Gastrocnemius medialis (tissue), 4 donors: ENCODE measurements around the gene CDKAL1. TPM values are rescaled to one million over a fixed set of nuclear protein-coding genes. Genes with fewer than 3 reads are reported as not detected.
"Not testable (repeated sequence)": the region's sequence is repeated elsewhere in the genome, so short reads cannot be mapped to it uniquely, and the experiment has no call there.

Source experiments
- ATAC-seq, 2 donors: fragments of 150-250 bp; one replicate each; pipeline ENCODE4 v1.9.1; 2016
- DNase-seq, 2 donors: peaks; one replicate each; pipeline ENCODE4 v3.0.0-alpha.2; 2019
- H3K27ac ChIP-seq, 4 donors: fragments of 200-600 bp; sonication (generic); 1 replicate in 1 of 4; 2 replicates in 3 of 4; pipeline ENCODE4 v1.5.1; 2016 to 2018; ENCODE audit warnings: mild to moderate bottlenecking in 2 of 4, moderate library complexity in 1 of 4
- H3K27me3 ChIP-seq, 3 donors: fragments of 200-600 bp; sonication (generic) in 2 of 3; 1 replicate in 1 of 3; 2 replicates in 2 of 3; pipeline versions ENCODE4 v1.5.1 to v1.6.0; 2016 to 2019; ENCODE audit warnings: mild to moderate bottlenecking in 1 of 3, moderate library complexity in 1 of 3
- H3K36me3 ChIP-seq, 2 donors: fragments of 200-600 bp; sonication (generic) in 1 of 2; one replicate each; pipeline ENCODE4 v1.5.1; 2017 to 2018
- H3K4me1 ChIP-seq, 2 donors: fragments of 200-600 bp; sonication (generic) in 1 of 2; one replicate each; pipeline ENCODE4 v1.5.1; 2016 to 2017; ENCODE audit warnings: mild to moderate bottlenecking in 2 of 2
- H3K4me3 ChIP-seq, 4 donors: fragments of 200-600 bp; sonication (generic) in 3 of 4; 1 replicate in 1 of 4; 2 replicates in 3 of 4; pipeline ENCODE4 v1.5.1; 2016 to 2019; ENCODE audit warnings: mild to moderate bottlenecking in 2 of 4
- H3K9me3 ChIP-seq, 3 donors: fragments of 200-600 bp; sonication (generic) in 2 of 3; 1 replicate in 1 of 3; 2 replicates in 2 of 3; pipeline ENCODE4 v1.5.1; 2016 to 2019
- POLR2A ChIP-seq, 2 donors: fragments of 450-650 bp; IDR thresholded peaks; one replicate each; pipeline ENCODE4 v1.6.1; 2017; ENCODE audit warnings: antibody characterized with exemption in 2 of 2, mild to moderate bottlenecking in 2 of 2, moderate library complexity in 2 of 2
- in situ Hi-C, 4 donors: fragments of 200-750 bp; cut with MboI; loops; one replicate each; pipeline versions ENCODE4 v1.15.0 to v1.8.0; 2017; ENCODE audit warnings: low sequenced_read_pairs in 4 of 4
- intact Hi-C: fragments of 100-400 bp; cut with DNase I; formaldehyde crosslinking; loops from one replicate; pipeline ENCODE4 v1.15.1; 2023; ENCODE audit warnings: low total_unique reads
- total RNA-seq, 4 donors: library from RNA; depleted of rRNA; stranded (reverse); fragments of >200 nt; gene quantifications; one replicate each; pipeline versions ENCODE4 v1.1.0 to v1.2.3, GENCODE V29; 2016
- TF ChIP-seq, protein P1 (sequence below), 5 experiments: fragments of 450-650 bp in 3 of 5; fragments of 200-600 bp in 2 of 5; sonication (generic) in 2 of 5; IDR thresholded peaks in 4 of 5; conservative IDR thresholded peaks in 1 of 5; 1 replicate in 4 of 5; 2 replicates in 1 of 5; pipeline ENCODE4 v1.5.1; 2016 to 2019; ENCODE audit warnings: antibody characterized with exemption in 5 of 5, mild to moderate bottlenecking in 3 of 5, moderate library complexity in 3 of 5

Gene CDKAL1
- total RNA-seq, 4 donors from 2014 or later, result 9.6 to 17.0 (median 11.4) TPM

DNA sequence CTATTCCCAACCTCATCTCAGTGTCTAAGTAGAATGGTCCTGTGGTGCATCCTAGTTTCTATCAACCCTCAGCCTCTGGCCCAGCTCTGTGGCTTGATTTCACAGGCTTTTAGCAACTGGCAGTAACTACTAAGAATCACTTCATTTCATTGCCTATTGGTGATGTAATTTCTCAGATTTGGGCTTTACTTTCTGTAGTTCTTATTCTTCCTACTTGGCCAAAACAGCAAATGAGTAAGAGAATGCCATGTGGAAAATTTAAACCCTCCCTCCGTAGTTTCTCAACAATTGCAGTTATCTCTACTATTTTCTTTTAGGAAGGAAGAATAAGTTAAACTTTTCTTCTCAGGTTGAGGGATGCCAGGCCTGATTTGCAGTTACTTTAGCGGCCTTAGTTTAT lies 387.3 kb downstream of the CDKAL1 start:
- in situ Hi-C loops (no loop called here), intact Hi-C loops (no loop called here)
- no peaks in the 10 kb centered on the region for H3K4me1 ChIP-seq
- no peaks in the 10 kb centered on the region for H3K27me3 ChIP-seq
- H3K9me3 ChIP-seq, result no peaks in the 10 kb centered on the region
- DNase-seq (no peak), ATAC-seq (no peak)
- H3K27ac ChIP-seq, result no peak overlapping the region
- H3K4me3 ChIP-seq, result no peak overlapping the region
- H3K36me3 ChIP-seq, result no peaks in the 10 kb centered on the region
- TF ChIP-seq POLR2A (IDR thresholded peaks at IDR 0.05), result no peak
- TF ChIP-seq, protein P1, sequence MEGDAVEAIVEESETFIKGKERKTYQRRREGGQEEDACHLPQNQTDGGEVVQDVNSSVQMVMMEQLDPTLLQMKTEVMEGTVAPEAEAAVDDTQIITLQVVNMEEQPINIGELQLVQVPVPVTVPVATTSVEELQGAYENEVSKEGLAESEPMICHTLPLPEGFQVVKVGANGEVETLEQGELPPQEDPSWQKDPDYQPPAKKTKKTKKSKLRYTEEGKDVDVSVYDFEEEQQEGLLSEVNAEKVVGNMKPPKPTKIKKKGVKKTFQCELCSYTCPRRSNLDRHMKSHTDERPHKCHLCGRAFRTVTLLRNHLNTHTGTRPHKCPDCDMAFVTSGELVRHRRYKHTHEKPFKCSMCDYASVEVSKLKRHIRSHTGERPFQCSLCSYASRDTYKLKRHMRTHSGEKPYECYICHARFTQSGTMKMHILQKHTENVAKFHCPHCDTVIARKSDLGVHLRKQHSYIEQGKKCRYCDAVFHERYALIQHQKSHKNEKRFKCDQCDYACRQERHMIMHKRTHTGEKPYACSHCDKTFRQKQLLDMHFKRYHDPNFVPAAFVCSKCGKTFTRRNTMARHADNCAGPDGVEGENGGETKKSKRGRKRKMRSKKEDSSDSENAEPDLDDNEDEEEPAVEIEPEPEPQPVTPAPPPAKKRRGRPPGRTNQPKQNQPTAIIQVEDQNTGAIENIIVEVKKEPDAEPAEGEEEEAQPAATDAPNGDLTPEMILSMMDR (IDR thresholded peaks at IDR 0.05 in 4 of 5, conservative IDR thresholded peaks at IDR 0.05 in 1 of 5), result no peak

DNA sequence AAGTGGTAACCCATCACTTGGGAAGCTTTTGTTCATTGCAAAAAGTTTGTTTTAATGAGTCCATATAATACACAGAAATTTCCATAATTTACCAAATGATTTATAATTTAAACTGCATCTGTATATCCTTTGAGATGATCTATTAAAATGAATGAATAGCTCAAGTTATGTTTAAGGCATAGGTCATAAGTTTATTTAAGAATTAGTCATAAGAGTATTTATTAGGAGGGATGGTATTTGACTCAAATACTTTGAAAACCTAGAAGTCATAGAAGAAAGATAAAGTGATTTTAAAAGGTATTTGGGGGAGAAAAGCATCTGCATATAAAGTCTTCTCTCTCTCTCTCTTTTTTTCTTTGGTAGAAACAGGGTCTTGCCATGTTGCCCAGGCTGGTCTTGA lies 388.5 kb downstream of the CDKAL1 start:
- Histone ChIP-seq H3K27me3 (no peaks in the 10 kb centered on the region), H3K27ac (no peak overlapping the region), H3K9me3 (no peaks in the 10 kb centered on the region), H3K36me3 (no peaks in the 10 kb centered on the region), H3K4me1 (no peaks in the 10 kb centered on the region), H3K4me3 (no peak overlapping the region)
- in situ Hi-C loops (no loop called here), intact Hi-C loops (no loop called here)
- TF ChIP-seq, protein P1 (IDR thresholded peaks at IDR 0.05 in 4 of 5, conservative IDR thresholded peaks at IDR 0.05 in 1 of 5), result no peak
- TF ChIP-seq POLR2A (IDR thresholded peaks at IDR 0.05), result no peak
- DNase-seq, result no peak
- no peak for ATAC-seq

DNA sequence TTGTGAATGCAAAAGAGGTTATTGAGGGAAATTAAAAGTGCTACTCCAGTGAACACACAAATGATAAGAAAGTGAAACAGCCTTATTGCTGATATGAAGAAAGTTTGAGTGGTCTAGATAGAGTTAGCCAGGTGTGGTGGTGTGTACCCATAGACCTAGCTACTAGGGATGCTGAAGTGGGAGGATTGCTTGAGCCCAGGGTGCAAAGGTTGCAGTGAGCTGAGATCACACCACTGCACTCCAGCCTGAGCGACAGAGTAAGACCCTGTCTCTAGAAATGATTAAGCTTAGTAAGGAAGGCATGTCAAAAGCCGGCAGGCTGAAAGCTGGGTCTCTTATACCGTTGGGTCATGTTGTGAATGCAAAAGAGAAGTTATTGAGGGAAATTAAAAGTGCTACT lies 389.8 kb downstream of the CDKAL1 start:
- intact Hi-C loops, H3K36me3 ChIP-seq, H3K4me1 ChIP-seq, in situ Hi-C loops, DNase-seq, H3K27ac ChIP-seq, ATAC-seq, H3K4me3 ChIP-seq, H3K9me3 ChIP-seq, H3K27me3 ChIP-seq: not testable (repeated sequence)

DNA sequence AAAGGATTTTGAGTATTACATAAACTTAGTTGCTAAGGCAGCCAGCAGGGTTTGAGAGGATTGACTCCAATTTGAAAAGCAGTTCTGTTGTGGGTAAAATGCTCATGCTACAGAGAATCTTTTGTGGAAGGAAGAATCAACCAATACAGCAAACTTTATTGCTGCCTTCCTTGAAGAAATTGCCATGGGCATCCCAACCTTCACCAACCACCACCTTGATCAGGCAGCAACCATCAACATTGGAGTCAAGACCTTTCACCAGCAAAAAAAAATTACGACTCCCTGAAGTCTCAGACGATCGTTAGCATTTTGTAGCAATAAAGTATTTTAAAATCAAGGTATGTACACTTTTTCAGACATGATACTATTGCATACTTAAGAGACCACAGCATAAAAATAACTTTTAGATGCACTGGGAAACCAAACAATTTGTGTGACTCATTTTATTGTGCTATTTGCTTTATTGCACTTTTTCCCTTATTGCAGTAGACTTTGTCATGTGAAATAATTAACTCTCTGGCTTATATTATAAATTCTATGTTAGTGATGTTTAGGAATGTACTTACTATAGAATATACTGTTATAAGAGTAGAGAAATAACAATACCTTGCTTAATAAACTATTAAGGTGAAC lies 390.8 kb downstream of the CDKAL1 start:
- Histone ChIP-seq H3K9me3 (no peaks in the 10 kb centered on the region), H3K27me3 (no peaks in the 10 kb centered on the region), H3K36me3 (no peaks in the 10 kb centered on the region), H3K27ac (no peak overlapping the region), H3K4me1 (no peaks in the 10 kb centered on the region), H3K4me3 (no peak overlapping the region)
- ATAC-seq (no peak), DNase-seq (no peak)
- intact Hi-C loops, result no loop called here
- in situ Hi-C loops, result no loop called here
- TF ChIP-seq, protein P1 (IDR thresholded peaks at IDR 0.05 in 4 of 5, conservative IDR thresholded peaks at IDR 0.05 in 1 of 5), result no peak
- TF ChIP-seq POLR2A (IDR thresholded peaks at IDR 0.05), result no peak

DNA sequence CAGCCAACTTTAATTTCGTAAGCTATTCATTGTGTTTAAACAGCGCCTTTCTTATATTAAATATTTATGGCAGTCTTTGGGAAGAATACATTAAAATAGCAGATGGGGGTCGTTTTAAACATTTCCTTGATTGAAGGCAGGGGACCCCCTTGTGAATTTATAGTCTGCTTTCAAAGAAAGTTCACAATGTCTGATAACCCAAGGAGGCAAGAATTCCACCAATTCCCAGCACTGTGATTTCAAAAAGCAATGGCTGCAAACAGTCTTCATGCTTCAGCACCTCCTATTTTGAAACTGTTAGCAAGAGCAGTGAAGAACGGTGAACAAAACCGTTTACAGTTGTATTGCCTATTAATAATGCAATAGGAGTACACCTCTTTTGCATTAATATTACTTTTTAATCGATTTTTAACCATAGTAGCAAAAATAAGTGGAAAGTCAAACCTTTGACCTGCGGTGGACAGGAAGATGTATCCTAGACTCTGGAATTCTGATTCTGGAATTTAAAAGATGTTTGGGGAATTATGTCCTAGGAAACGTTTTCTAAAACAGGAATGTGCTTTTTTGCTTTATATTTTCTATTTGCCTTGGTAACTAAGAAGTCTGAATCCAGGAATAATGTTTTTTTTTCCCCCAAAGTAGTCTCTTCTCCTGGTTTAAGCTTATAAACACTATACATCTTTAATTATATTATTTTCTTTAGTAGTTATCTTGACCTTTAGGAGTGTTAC lies 393.0 kb downstream of the CDKAL1 start:
- intact Hi-C loops (no loop called here), in situ Hi-C loops (no loop called here)
- no peak overlapping the region for H3K4me3 ChIP-seq
- no peaks in the 10 kb centered on the region for H3K27me3 ChIP-seq
- DNase-seq (no peak), ATAC-seq (no peak)
- H3K9me3 ChIP-seq, result no peaks in the 10 kb centered on the region
- no peak overlapping the region for H3K27ac ChIP-seq
- H3K36me3 ChIP-seq, result no peaks in the 10 kb centered on the region
- TF ChIP-seq POLR2A (IDR thresholded peaks at IDR 0.05), result no peak
- TF ChIP-seq, protein P1 (IDR thresholded peaks at IDR 0.05 in 4 of 5, conservative IDR thresholded peaks at IDR 0.05 in 1 of 5), result no peak
- H3K4me1 ChIP-seq, result no peaks in the 10 kb centered on the region
